ENCODE measurements around the gene AMPH. TPM values are rescaled to one million over a fixed set of nuclear protein-coding genes. Genes with fewer than 3 reads are reported as not detected.
"Not testable (repeated sequence)": the region's sequence is repeated elsewhere in the genome, so short reads cannot be mapped to it uniquely, and the experiment has no call there.

AMPH gene
- total RNA-seq, 1 donor from 2014 or later, result not detected

- no peaks in the 10 kb centered on the region for H3K27me3 Mint-ChIP-seq
- no peak for TF ChIP-seq CTCF (IDR thresholded peaks at IDR 0.05)
- intact Hi-C loops (cut with micrococcal nuclease), result no loop called here
- H3K4me1 Mint-ChIP-seq, result peaks cover 38% of the 10 kb centered on the region
- DNase-seq (no peak), ATAC-seq (ENCODE audit: low read depth) (no peak)
- H3K9me3 Mint-ChIP-seq, result peaks cover 3% of the 10 kb centered on the region
- ChIA-PET CTCF (interaction anchor here (1.3 to 2.0 kb wide), 2 partner anchors 11 to 36 kb away, joined by 4 to 7 read pairs; no protein-coding TSS in a partner anchor), POLR2A (no interaction called here)
- no peak overlapping the region for H3K27ac Mint-ChIP-seq
- H3K4me3 Mint-ChIP-seq, result no peak overlapping the region
- H3K36me3 Mint-ChIP-seq (ENCODE audit: low read depth), result no peaks in the 10 kb centered on the region
These were observed 221.6 kb downstream of the AMPH start for GRCh38 chr7:38409531-38409930.

DNA sequence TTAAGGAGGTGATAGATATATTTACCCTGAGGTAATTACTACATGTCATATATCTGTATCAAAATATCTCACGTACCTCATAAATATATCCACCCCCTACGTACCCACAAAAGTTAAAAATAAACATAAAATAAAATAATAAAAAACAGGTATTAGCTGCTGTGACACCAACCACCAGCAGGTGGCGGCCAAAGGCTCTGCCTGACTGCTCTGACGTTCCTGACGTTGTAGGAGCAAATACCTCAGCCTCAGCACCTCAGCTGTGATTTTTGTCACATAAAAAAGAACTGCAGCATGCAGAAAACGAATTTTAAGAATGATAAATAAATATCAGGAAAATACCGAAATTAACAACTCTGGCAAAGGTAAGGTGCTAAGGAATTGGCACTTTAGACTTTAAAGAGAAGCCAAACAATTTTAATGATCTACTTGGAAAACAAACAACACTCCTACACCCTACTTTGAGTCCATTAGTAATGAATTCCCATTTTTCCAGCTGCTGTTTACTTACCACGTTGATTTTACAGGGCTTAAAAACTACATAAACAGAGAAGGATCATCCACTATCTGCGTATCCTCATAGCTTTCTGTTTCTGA lies 232.3 kb downstream of the AMPH start:
- intact Hi-C loops (cut with micrococcal nuclease), result loop anchor here (1.0 to 5.0 kb wide), 5 partner anchors 138 to 1121 kb away; no protein-coding TSS in a partner anchor
- Mint-ChIP-seq H3K4me1 (peaks cover 21% of the 10 kb centered on the region), H3K4me3 (no peak overlapping the region), H3K9me3 (no peaks in the 10 kb centered on the region), H3K27me3 (no peaks in the 10 kb centered on the region), H3K27ac (no peak overlapping the region), H3K36me3 (ENCODE audit: low read depth) (no peaks in the 10 kb centered on the region)
- DNase-seq, result peak; percentile 22
- peak; percentile 100 for TF ChIP-seq CTCF (IDR thresholded peaks at IDR 0.05)
- ATAC-seq (ENCODE audit: low read depth), result peak; percentile 78
- CTCF ChIA-PET, result interaction anchor here (0.6 to 1.9 kb wide), 18 partner anchors 11 to 1817 kb away, joined by 3 to 32 read pairs (median 4); partner anchors contain the start of gene AMPH
- POLR2A ChIA-PET, result no interaction called here

DNA sequence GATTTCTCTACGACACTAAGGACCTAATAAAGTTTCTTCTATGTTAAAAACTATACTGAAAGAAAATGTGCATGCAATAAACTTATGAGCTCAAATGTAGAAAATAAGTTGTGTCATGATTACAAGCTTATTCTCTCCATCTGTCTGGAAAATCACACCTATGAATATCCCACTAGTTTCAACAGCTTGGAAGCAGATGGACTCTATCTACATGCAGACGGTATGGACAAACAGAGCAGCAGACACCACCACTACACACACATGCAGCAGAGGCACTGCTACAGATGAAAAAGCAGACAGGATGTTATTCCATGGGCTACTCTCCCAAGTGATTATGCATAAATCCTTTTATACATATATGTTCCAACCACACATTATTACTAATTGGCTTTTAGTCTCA lies 234.3 kb downstream of the AMPH start:
- ATAC-seq (ENCODE audit: low read depth), result no peak
- no peak for DNase-seq
- Mint-ChIP-seq H3K27ac (no peak overlapping the region), H3K27me3 (no peaks in the 10 kb centered on the region), H3K4me3 (no peak overlapping the region), H3K4me1 (peaks cover 21% of the 10 kb centered on the region), H3K36me3 (ENCODE audit: low read depth) (no peaks in the 10 kb centered on the region), H3K9me3 (no peaks in the 10 kb centered on the region)
- ChIA-PET CTCF (interaction anchor here (1.2 to 1.6 kb wide), 2 partner anchors 15 to 264 kb away, joined by 3 to 9 read pairs; no protein-coding TSS in a partner anchor), POLR2A (no interaction called here)
- no peak for TF ChIP-seq CTCF (IDR thresholded peaks at IDR 0.05)
- intact Hi-C loops (cut with micrococcal nuclease), result loop anchor here (5.0 kb wide), 1 partner anchor 140 kb away; no protein-coding TSS in a partner anchor

- DNase-seq, result not testable (repeated sequence)
These were observed 235.1 kb downstream of the AMPH start for GRCh38 chr7:38395921-38396552.

GRCh38 chr7:38394660-38395059 lies 236.5 kb downstream of the AMPH start:
- DNase-seq (no peak), ATAC-seq (ENCODE audit: low read depth) (no peak)
- H3K36me3 Mint-ChIP-seq (ENCODE audit: low read depth), result no peaks in the 10 kb centered on the region
- no peaks in the 10 kb centered on the region for H3K9me3 Mint-ChIP-seq
- intact Hi-C loops (cut with micrococcal nuclease), result loop anchor here (5.0 kb wide), 1 partner anchor 143 kb away; no protein-coding TSS in a partner anchor
- H3K27me3 Mint-ChIP-seq, result no peaks in the 10 kb centered on the region
- H3K4me1 Mint-ChIP-seq, result peaks cover 19% of the 10 kb centered on the region
- ChIA-PET CTCF (interaction anchor here (0.9 to 1.2 kb wide), 2 partner anchors 16 to 21 kb away, joined by 4 read pairs; no protein-coding TSS in a partner anchor), POLR2A (no interaction called here)
- no peak overlapping the region for H3K27ac Mint-ChIP-seq
- no peak for TF ChIP-seq CTCF (IDR thresholded peaks at IDR 0.05)
- H3K4me3 Mint-ChIP-seq, result no peak overlapping the region

More at GRCh38 chr7:38395921-38396552, 235.1 kb downstream of the AMPH start:
- intact Hi-C loops (cut with micrococcal nuclease), result loop anchor here (5.0 kb wide), 1 partner anchor 141 kb away; no protein-coding TSS in a partner anchor
- H3K36me3 Mint-ChIP-seq (ENCODE audit: low read depth); H3K27me3 Mint-ChIP-seq; H3K9me3 Mint-ChIP-seq; ATAC-seq (ENCODE audit: low read depth); H3K4me3 Mint-ChIP-seq; POLR2A ChIA-PET; H3K27ac Mint-ChIP-seq: not testable (repeated sequence)
- H3K4me1 Mint-ChIP-seq, result peaks cover 19% of the 10 kb centered on the region
- CTCF ChIA-PET, result interaction anchor here (1.2 to 1.6 kb wide), 2 partner anchors 16 to 265 kb away, joined by 3 to 9 read pairs; no protein-coding TSS in a partner anchor
